Measurements from ENCODE around the gene HTR2C. TPM values are rescaled to one million over a fixed set of nuclear protein-coding genes. Genes with fewer than 3 reads are reported as not detected.
"Not testable (repeated sequence)": the region's sequence is repeated elsewhere in the genome, so short reads cannot be mapped to it uniquely, and the experiment has no call there.

HTR2C gene
- polyA plus RNA-seq (2014; cell fraction: cytosol; rRNA removed) = 0.03 TPM in 2 replicates
- polyA plus RNA-seq (2014; cell fraction: nucleus; rRNA removed) = 0.25 and 0.30 TPM in 2 replicates

GRCh38 chrX:114583646-114584374 lies at the start of gene HTR2C:
Gene HTR2C, plus strand, starts transcription at chrX:114584086. Its CDS starts 142,851 bp downstream, at chrX:114726937.
- no peak for DNase-seq (ENCODE audit: low spot score)

GRCh38 chrX:114580336-114580735 lies 3.5 kb upstream of the HTR2C start:
- DNase-seq (ENCODE audit: low spot score) = no peak

GRCh38 chrX:114581528-114582263 lies 2.2 kb upstream of the HTR2C start:
- DNase-seq (ENCODE audit: low spot score) = no peak

- DNase-seq (ENCODE audit: low spot score) = no peak
Measured at GRCh38 chrX:114582264-114582632, 1.6 kb upstream of the HTR2C start.

GRCh38 chrX:114582698-114583395 lies 1.0 kb upstream of the HTR2C start:
- no peak for DNase-seq (ENCODE audit: low spot score)

GRCh38 chrX:114584375-114584943 lies 573 bp downstream of the HTR2C start:
- peak; percentile 2 for DNase-seq (ENCODE audit: low spot score)

GRCh38 chrX:114584983-114585842 lies 1.3 kb downstream of the HTR2C start:
- no peak for DNase-seq (ENCODE audit: low spot score)

GRCh38 chrX:114591121-114591520 lies 7.2 kb downstream of the HTR2C start:
- no peak for DNase-seq (ENCODE audit: low spot score)

GRCh38 chrX:114599305-114599704 lies 15.4 kb downstream of the HTR2C start:
- DNase-seq (ENCODE audit: low spot score) = no peak

- DNase-seq (ENCODE audit: low spot score) = no peak
Measured at GRCh38 chrX:114599911-114600310, 16.0 kb downstream of the HTR2C start.

GRCh38 chrX:114606619-114607018 lies 22.7 kb downstream of the HTR2C start:
- not testable (repeated sequence) for DNase-seq (ENCODE audit: low spot score)

- peak; percentile 31 for DNase-seq (ENCODE audit: low spot score)
Measured at GRCh38 chrX:114611018-114611619, 27.2 kb downstream of the HTR2C start.

- no peak for DNase-seq (ENCODE audit: low spot score)
Measured at GRCh38 chrX:114615765-114616164, 31.9 kb downstream of the HTR2C start.

GRCh38 chrX:114619874-114620273 lies 36.0 kb downstream of the HTR2C start:
- DNase-seq (ENCODE audit: low spot score) = no peak

- DNase-seq (ENCODE audit: low spot score) = no peak
Measured at GRCh38 chrX:114626323-114626722, 42.4 kb downstream of the HTR2C start.

GRCh38 chrX:114635986-114636385 lies 52.1 kb downstream of the HTR2C start:
- DNase-seq (ENCODE audit: low spot score) = no peak

- no peak for DNase-seq (ENCODE audit: low spot score)
Measured at GRCh38 chrX:114650351-114650750, 66.5 kb downstream of the HTR2C start.

- no peak for DNase-seq (ENCODE audit: low spot score)
Measured at GRCh38 chrX:114675365-114675764, 91.5 kb downstream of the HTR2C start.

- not testable (repeated sequence) for DNase-seq (ENCODE audit: low spot score)
Measured at GRCh38 chrX:114700533-114700932, 116.6 kb downstream of the HTR2C start.

- DNase-seq (ENCODE audit: low spot score) = no peak
Measured at GRCh38 chrX:114709406-114709805, 125.5 kb downstream of the HTR2C start.
